Prostate gland (tissue), 2 donors: ENCODE measurements around the gene RPRD1B.

Experiments
- CTCF ChIP-seq, 4 experiments: fragments of 200-600 bp in 2 of 4; fragments of 450-650 bp in 2 of 4; sonication (generic) in 2 of 4; IDR thresholded peaks; 1 replicate in 3 of 4; 2 replicates in 1 of 4; pipeline ENCODE4 v1.5.1; 2016 to 2019; ENCODE audit warnings: antibody characterized with exemption in 4 of 4, mild to moderate bottlenecking in 2 of 4, moderate library complexity in 2 of 4
- POLR2AphosphoS5 ChIP-seq: sonication (generic); formaldehyde crosslinking; IDR thresholded peaks from one replicate; pipeline ENCODE4 v1.6.1; 2017; ENCODE audit warnings: antibody characterized with exemption

GRCh38 chr20:38012332-38012731 lies 21.2 kb upstream of the RPRD1B start:
- TF ChIP-seq CTCF (IDR thresholded peaks at IDR 0.05) = no peak
- TF ChIP-seq POLR2AphosphoS5 = no peak
